HG03139 (cell line): ENCODE results near the gene OXTR.

ENCODE experiments used
- ATAC-seq: cut with Tn5 transposase; IDR thresholded peaks from one replicate; pipeline ENCODE4 v1.9.1; 2021; ENCODE audit not compliant: unreplicated experiment

Gene OXTR

GRCh38 chr3:8713901-8714759 lies 55.3 kb downstream of the OXTR start:
- ATAC-seq: peak; percentile 83

- ATAC-seq: no peak
These were observed 56.5 kb downstream of the OXTR start for GRCh38 chr3:8712908-8713255.

GRCh38 chr3:8712045-8712907 lies 57.1 kb downstream of the OXTR start:
- ATAC-seq: no peak

GRCh38 chr3:8709801-8710507 lies 59.5 kb downstream of the OXTR start:
- ATAC-seq: no peak

GRCh38 chr3:8709287-8709686 lies 60.1 kb downstream of the OXTR start:
- no peak for ATAC-seq

- no peak for ATAC-seq
These were observed 63.8 kb downstream of the OXTR start for GRCh38 chr3:8705575-8705974.

GRCh38 chr3:8702560-8702959 lies 66.9 kb downstream of the OXTR start:
- no peak for ATAC-seq
